ENCODE results near the gene FANCE. TPM values are rescaled to one million over a fixed set of nuclear protein-coding genes. Genes with fewer than 3 reads are reported as not detected.
A peak's percentile ranks its signal among the peaks of the same experiment; 100 is the strongest.

Gene FANCE
- total and polyA plus RNA-seq, 9 of the 15 experiments (the other 6 are each of a cell fraction or from before 2014, with no cell fraction given): 5.7 to 30.2 (median 17.0) TPM

DNA sequence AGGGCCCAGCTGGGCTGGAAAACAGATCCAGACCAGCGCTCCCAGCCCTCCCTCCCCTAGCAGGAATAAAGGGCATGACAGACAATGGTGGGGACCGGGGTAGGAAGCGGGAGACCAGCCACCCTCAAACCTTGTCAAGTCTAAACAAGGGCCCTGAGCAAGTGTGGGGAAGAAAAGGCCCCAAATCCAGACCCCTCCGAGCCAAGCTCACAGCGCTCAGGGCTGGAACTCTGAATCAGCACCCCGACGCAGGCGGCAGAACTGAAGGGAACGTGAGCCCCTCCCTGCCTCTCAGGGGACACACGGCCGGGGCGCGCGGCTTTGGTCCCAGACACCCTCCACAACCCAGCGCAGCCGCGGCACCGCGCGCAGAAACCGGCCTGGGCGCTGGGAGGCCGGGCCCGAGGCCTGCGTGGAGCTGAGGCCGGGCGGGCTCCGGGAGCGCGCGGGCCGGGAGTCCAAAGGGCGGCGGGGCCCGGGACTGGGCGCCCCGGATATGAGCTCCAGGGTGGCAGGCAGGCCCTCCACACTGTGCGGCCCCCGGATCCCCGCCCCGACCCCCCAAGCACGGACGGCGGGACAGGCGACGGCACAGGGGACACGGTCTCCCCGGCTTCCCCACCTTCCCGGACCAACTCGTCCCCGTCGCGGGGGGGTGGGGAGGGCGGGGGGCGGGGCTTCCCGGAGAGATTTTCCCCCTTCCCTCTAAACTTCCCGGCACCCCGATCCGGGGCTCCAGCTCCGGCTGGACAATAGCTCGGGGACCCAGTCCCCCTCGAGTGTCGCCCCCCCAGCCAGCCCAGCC lies 44.1 kb downstream of the FANCE start (continued):
- peak; percentile 32 for TF ChIP-seq HNRNPLL (IDR thresholded peaks at IDR 0.05; ENCODE audit: low read depth, low read length, poor library complexity, severe bottlenecking)
- no peak for TF ChIP-seq TRIM28 (IDR thresholded peaks at IDR 0.05)
- TF ChIP-seq FOXP1 (CRISPR knock-in tag; IDR thresholded peaks at IDR 0.05): 0 out of 2 replicates have a peak, but pooled peaks have one; percentile 19
- peak in 1 of 2 experiments; percentile 52; a peak in 1 of 4 replicates for TF ChIP-seq NONO (IDR thresholded peaks at IDR 0.05; ENCODE audit: low read depth in 2 of 2, low read length in 1 of 2)
- TF ChIP-seq RUNX1 (IDR thresholded peaks at IDR 0.05; ENCODE audit: low read depth): no peak
- TF ChIP-seq NELFE (IDR thresholded peaks at IDR 0.05; ENCODE audit: insufficient read depth, insufficient read length): no peak
- 0 out of 2 replicates have a peak, but pooled peaks have one; percentile 26 for TF ChIP-seq XRCC5 (IDR thresholded peaks at IDR 0.05; ENCODE audit: low read depth, low read length)
- TF ChIP-seq RB1 (IDR thresholded peaks at IDR 0.05; ENCODE audit: low read depth): peak; percentile 47; the same call in 1 of the 2 replicates
- TF ChIP-seq ZC3H8 (IDR thresholded peaks at IDR 0.05): no peak
- no peak for TF ChIP-seq ARID2 (IDR thresholded peaks at IDR 0.05)
- 0 out of 2 replicates have a peak, but pooled peaks have one; percentile 41 for TF ChIP-seq BHLHE40 (IDR thresholded peaks at IDR 0.05; ENCODE audit: low read length)
- TF ChIP-seq STAT5A (IDR thresholded peaks at IDR 0.05; ENCODE audit: borderline replicate concordance, low read length): no peak
- TF ChIP-seq SAFB (IDR thresholded peaks at IDR 0.05; ENCODE audit: borderline replicate concordance, low read depth, low read length): peak; percentile 34; the same call in 1 of the 2 replicates
- TF ChIP-seq, protein P1, sequence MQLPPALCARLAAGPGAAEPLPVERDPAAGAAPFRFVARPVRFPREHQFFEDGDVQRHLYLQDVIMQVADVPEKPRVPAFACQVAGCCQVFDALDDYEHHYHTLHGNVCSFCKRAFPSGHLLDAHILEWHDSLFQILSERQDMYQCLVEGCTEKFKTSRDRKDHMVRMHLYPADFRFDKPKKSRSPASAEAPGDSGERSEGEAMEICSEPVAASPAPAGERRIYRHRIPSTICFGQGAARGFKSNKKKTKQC (CRISPR knock-in tag; IDR thresholded peaks at IDR 0.05): peak; percentile 24; the same call in 1 of the 2 replicates
- TF ChIP-seq, protein P2, sequence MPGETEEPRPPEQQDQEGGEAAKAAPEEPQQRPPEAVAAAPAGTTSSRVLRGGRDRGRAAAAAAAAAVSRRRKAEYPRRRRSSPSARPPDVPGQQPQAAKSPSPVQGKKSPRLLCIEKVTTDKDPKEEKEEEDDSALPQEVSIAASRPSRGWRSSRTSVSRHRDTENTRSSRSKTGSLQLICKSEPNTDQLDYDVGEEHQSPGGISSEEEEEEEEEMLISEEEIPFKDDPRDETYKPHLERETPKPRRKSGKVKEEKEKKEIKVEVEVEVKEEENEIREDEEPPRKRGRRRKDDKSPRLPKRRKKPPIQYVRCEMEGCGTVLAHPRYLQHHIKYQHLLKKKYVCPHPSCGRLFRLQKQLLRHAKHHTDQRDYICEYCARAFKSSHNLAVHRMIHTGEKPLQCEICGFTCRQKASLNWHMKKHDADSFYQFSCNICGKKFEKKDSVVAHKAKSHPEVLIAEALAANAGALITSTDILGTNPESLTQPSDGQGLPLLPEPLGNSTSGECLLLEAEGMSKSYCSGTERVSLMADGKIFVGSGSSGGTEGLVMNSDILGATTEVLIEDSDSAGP (CRISPR knock-in tag; IDR thresholded peaks at IDR 0.05): no peak
- TF ChIP-seq RBBP5 (IDR thresholded peaks at IDR 0.05; ENCODE audit: borderline replicate concordance, insufficient read depth, low read length, poor library complexity, severe bottlenecking): peak; percentile 17
- TF ChIP-seq, protein P3, sequence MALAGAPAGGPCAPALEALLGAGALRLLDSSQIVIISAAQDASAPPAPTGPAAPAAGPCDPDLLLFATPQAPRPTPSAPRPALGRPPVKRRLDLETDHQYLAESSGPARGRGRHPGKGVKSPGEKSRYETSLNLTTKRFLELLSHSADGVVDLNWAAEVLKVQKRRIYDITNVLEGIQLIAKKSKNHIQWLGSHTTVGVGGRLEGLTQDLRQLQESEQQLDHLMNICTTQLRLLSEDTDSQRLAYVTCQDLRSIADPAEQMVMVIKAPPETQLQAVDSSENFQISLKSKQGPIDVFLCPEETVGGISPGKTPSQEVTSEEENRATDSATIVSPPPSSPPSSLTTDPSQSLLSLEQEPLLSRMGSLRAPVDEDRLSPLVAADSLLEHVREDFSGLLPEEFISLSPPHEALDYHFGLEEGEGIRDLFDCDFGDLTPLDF (CRISPR knock-in tag; IDR thresholded peaks at IDR 0.05): no peak
- TF ChIP-seq, protein P4, sequence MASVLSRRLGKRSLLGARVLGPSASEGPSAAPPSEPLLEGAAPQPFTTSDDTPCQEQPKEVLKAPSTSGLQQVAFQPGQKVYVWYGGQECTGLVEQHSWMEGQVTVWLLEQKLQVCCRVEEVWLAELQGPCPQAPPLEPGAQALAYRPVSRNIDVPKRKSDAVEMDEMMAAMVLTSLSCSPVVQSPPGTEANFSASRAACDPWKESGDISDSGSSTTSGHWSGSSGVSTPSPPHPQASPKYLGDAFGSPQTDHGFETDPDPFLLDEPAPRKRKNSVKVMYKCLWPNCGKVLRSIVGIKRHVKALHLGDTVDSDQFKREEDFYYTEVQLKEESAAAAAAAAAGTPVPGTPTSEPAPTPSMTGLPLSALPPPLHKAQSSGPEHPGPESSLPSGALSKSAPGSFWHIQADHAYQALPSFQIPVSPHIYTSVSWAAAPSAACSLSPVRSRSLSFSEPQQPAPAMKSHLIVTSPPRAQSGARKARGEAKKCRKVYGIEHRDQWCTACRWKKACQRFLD (CRISPR knock-in tag; IDR thresholded peaks at IDR 0.05): no peak
- peak; percentile 46; the same call in 1 of the 2 replicates for TF ChIP-seq CTBP1 (IDR thresholded peaks at IDR 0.05; ENCODE audit: borderline replicate concordance)
